Articular chondrocyte of knee joint (primary cell): Measurements from ENCODE around the gene THPO. TPM values are rescaled to one million over a fixed set of nuclear protein-coding genes. Genes with fewer than 3 reads are reported as not detected.

Source experiments
- small RNA-seq: library from RNA; depleted of rRNA; stranded (forward); fragments of <200 nt; gene quantifications from one replicate; pipeline ENCODE3, GENCODE V24; 2012
- total RNA-seq: library from RNA; depleted of rRNA; stranded (reverse); fragments of >200 nt; gene quantifications from 2 replicates; pipeline ENCODE4 v1.2.3, GENCODE V29; 2012

Gene THPO
- total RNA-seq: 0.76 and 0.78 TPM in 2 replicates

GRCh38 chr3:184377882-184378445 is at the start of gene THPO:
Gene THPO (minus strand): TSS chr3:184378207. CDS start chr3:184376259, 1,948 bp downstream.

DNA sequence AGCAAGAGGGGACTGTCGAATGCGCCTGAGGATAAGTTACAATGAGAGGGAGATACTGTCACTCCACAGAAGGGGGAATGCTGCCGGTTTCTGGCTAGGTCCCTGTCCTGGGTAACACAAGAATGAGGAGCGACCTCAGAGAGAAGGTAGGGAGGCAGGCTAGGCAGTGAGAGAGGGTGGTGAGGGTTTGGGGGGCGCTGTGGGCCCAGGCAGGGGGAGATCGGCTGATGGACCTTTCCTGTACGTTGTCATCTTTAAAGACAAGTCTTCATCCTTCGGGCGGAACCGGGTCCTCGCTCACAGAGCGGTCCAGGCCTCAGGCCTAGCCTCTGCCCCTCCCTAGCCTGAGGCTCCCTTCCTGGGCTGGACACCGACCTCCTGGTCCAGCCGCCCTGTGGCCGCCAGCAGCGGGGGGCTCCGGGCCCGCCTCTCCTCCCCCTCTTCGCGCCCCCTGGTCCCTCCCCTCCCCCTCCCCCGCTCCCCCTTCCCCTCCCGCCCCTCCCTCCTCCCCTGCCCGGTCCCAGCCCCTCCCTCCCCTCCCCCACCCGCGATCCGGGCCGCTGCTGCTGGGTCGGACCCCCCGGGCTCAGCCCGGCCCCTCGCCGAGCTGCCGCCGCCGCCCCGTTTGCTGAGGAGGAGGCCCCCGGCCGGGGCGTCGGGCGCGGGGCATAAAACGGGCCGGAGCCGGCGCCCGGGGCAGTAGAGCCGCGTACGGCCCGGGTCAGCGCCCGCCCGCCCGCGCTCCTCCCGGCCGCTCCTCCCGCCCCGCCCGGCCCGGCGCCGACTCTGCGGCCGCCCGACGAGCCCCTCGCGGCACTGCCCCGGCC is 1.6 kb upstream of the THPO start, which contains the start of gene CHRD:
Gene CHRD (plus strand): TSS at position 697 of the 827 bp plus-strand sequence. CDS start 265 bp downstream, outside the sequence.

DNA sequence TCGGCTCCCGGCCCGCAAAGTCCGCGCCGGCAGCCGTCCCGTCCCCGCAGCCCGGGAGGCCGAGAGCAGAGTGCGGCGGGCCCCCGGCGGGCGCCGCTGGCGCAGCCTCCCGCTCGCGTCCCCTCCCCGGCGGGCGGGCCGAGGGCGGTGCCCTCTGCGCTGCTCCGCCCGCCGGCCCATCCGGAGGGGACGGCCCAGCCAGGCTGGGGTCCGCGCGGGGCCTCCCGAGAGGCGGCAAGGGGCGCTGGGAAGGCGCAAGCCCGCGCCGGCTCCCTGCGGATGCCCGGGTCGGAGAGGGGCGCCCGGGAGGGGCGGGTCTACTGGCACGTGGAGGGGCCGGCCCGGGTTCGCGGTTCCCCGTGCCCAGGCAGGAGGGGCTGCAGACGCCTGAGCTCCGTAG is 16.5 kb downstream of the THPO start, which contains the start of the genes CLCN2 and POLR2H:
Gene CLCN2 (minus strand): TSS at position 74 of the 400 bp plus-strand sequence. CDS start 126 bp downstream, outside the sequence.
Gene POLR2H (plus strand): TSS at position 179 of the 400 bp plus-strand sequence. CDS start 1,783 bp downstream, outside the sequence.

GRCh38 chr3:184337399-184337714 is 40.6 kb downstream of the THPO start, which contains the start of gene FAM131A:
Gene FAM131A (plus strand): TSS chr3:184337600. CDS start chr3:184337631, 31 bp downstream.

Small RNAs within 50 kb of the gene (small RNA-seq; reads per million reads assigned to genes)
- 907 reads per million, percentile 99 among the genes with 10 or more reads in this experiment for gene SNORD66

Other genes starting within 250 kb of the THPO start
- gene EIF2B5, start 242.8 kb downstream of the THPO start, total RNA-seq: 26.8 and 27.6 TPM in 2 replicates
- 23.5 and 27.4 TPM in 2 replicates for gene DVL3, start 222.8 kb downstream of the THPO start, total RNA-seq
- 386 and 454 TPM in 2 replicates for gene AP2M1, start 203.4 kb downstream of the THPO start, total RNA-seq
- 34.4 and 35.1 TPM in 2 replicates for gene ABCF3, start 192.0 kb downstream of the THPO start, total RNA-seq
- not detected in 2 replicates for gene VWA5B2, start 148.6 kb downstream of the THPO start, total RNA-seq
- 26.4 and 30.1 TPM in 2 replicates for gene ALG3, start 129.2 kb downstream of the THPO start, total RNA-seq
- gene EEF1AKMT4, start 128.5 kb downstream of the THPO start, total RNA-seq: 2.0 and 2.4 TPM in 2 replicates
- not detected in 2 replicates for gene CAMK2N2, start 116.7 kb downstream of the THPO start, total RNA-seq
- gene ECE2, start 102.2 kb downstream of the THPO start, total RNA-seq: not detected in 2 replicates
- gene PSMD2, start 79.0 kb downstream of the THPO start, total RNA-seq: 218 and 257 TPM in 2 replicates
- gene EIF4G1, start 63.6 kb downstream of the THPO start, total RNA-seq: 233 TPM in 2 replicates
- gene FAM131A, start 40.6 kb downstream of the THPO start, total RNA-seq: 13.1 and 14.9 TPM in 2 replicates
- 3.1 and 4.6 TPM in 2 replicates for gene CLCN2, start 16.6 kb downstream of the THPO start, total RNA-seq
- gene POLR2H, start 16.5 kb downstream of the THPO start, total RNA-seq: 57.0 and 86.0 TPM in 2 replicates
- gene CHRD, start 1.8 kb upstream of the THPO start, total RNA-seq: 1.7 and 4.7 TPM in 2 replicates
- gene EPHB3, start 183.6 kb upstream of the THPO start, total RNA-seq: 8.5 and 10.1 TPM in 2 replicates